NCI-H748 treated with DMSO at 0.1 percent for 48 hours (cell line): Measurements from ENCODE around the gene MSANTD2.

Experiments
- DNase-seq: peaks from one replicate; lab custom pipeline; 2025; lab: John Stamatoyannopoulos, UW

MSANTD2 gene

DNA sequence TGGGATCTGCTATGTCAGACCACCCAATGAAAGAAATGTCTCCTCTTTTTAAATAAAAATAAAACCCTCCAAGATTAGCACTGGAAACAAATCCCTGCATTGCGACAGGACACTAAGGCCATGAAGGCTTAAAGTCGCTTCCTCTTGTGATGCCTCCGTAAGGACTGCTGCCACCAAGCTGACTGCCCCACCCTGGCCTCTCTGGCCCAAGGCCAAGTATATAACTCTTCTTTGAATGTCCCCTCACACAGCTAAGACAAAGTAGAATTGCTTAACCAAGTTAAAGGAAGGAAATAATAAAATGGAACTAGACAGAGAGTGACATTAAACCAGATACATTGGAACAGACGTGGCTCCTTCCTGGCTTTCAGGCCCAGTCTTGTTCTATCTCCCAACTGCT is 68.0 kb downstream of the MSANTD2 start:
- DNase-seq = no peak

DNA sequence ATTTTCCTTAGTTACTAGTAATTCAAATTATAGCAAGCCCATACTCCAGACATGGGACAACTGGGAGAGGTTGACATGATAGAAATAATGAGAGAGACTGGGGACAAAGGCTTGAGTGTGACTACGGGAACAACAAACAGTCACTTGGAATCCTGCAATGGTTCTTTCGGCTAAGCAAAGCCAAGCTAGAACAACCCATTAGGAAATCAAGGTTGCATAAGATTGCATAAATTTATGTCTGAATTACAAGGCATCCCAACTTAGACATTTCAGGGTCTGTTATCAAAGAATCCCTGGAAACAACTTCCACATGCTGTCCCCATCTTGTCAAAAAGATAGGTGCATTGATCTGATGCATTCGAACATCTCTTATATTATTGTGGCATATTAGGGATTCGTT is 70.6 kb downstream of the MSANTD2 start:
- DNase-seq = no peak

DNA sequence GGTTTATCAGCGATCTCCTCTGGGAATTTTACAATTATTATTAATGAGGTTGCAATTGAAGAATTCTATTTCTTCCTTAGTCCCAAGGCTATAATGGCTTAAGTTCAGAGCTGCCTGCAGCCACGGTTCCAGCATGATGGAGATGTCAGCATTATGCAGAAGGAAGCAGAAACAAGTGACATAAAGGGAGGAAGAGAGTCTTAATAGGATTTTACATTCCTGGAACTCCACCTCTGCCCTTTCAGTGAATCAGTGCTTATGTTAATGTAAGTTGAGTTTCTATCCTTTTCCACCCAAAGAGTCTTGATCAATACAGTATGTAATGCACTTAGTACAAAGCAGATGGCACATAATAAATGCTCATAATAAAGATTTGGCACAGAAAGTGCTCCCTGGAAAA is 72.1 kb downstream of the MSANTD2 start:
- no peak for DNase-seq

DNA sequence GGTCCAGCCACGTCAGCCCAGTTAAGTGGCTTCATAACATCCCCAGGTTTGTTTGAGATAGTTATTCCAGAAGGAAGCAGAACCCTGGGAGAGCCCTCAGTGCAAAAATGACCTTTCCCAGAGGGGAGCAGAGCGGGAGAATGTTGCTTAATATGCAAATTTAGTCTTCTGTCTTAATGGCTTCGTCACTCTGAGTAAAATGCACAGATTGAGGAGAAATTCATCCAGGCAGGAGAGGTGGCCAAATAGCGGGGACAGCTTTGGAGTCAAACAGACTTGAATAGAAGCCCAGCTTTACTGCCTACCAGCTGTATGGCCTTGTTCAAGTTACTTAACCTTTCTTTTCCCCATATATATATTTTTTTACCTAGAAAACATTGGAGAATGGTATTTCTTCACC is 72.7 kb downstream of the MSANTD2 start:
- no peak for DNase-seq

DNA sequence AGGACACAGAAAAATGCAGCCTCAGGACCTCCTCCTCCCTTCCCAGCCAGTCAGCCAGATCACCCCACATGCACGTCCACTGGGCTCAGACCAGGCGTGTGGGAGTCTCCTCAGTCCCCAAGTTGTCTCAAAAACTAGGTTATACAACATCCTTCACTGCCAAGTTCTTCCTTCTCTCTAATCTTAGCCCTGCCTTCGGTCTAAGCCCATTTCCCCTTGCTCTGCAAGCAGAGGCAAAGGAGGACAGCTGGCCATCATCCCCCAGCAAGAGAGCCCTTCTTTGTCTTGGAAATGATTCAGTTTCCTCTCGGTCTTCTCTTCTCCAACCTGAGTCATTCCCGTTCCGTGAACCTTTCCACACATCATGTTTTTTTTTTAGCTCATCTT is 74.5 kb downstream of the MSANTD2 start:
- no peak for DNase-seq

DNA sequence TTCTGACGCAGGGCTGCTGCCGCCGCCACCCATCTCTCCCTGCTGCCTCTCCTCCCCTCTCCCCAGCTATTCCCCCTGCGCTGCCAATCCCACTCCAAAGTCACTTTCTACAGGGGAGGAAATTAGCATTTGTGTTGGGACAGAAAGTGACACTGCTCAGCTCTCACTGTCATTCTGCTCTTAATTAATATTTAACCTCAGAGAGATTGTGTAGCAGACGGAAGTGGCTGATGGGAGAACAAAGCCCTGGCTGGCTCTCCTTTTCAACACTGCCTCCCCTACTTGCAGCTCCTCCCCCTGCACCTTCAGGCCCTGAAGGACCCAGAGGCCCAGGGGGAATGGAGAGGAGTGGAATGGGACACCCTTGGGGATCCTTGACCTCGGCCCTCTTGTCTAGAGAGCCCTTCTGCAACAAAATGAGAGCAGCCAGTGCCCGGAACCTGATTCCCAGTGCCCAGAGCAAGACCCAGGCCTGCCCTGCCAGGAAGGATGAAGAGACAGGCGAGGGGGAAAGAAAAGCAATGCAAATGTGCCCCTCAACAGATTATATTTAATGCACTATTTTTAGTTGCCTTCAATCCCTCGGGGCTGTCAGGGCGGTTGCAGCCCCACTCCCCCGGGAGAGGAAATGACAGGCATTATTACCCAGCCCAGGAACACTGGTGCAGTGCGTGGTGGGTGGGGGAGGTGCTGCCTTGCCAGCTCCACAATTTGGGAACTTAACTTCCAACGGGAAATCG is 75.1 kb downstream of the MSANTD2 start:
- no peak for DNase-seq

DNA sequence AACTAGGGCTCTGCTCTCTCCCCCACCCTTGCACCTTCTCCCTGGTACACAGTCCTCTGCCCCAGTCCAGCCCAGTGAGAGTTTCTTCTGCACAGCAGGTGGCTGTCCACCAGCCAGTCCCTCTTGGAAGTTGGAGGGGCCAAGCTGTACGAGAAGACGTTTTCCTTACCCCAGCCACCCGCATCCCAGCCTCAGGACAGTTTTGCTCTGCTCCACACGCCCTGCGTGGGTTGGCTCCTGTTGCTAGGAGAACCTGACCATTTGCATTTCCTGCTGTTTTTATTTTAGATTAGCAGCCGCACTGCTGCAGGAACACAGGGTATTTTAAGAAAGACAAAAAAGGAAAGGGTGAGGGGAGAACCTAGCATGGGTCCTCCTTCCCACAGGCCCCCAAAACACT is 78.0 kb downstream of the MSANTD2 start:
- no peak for DNase-seq

DNA sequence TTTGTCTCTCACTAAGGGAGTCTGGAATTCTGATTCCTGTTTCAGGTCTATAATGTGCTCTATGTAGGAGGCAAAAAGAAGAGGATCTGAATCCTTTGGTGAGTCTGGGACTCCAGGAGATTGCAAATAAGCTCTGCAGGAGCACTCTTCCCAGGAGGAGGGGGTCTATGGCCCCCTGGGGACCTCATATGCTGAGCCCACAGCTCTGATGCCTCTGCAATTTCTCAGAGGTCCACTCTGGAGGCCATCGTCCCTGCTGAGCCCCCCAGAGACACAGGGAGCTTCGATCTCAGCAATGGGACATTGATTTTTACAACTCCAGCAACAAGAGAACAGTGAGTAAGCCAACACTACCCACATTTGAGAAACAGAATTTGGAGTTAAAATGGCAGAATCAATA is 80.7 kb downstream of the MSANTD2 start:
- DNase-seq = no peak

DNA sequence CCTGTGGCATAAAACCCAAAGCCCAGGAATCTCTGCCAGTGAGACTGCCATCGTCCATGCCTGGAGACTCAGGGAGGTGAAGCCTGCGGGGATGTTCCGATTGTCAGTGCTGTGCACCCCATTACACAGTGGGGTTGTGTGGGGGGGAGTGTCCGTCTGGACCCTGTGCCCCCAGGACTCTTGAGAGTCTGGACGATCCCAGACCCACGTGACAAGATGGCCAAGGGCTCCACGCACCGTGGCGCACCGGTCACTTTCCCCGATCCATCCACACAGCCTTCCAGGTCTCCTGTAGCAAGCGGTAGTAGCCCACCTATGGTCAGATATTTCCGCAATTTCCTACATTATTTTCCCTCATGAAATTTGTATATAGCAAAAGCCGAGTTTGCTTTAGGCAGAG is 81.4 kb downstream of the MSANTD2 start:
- DNase-seq = no peak

DNA sequence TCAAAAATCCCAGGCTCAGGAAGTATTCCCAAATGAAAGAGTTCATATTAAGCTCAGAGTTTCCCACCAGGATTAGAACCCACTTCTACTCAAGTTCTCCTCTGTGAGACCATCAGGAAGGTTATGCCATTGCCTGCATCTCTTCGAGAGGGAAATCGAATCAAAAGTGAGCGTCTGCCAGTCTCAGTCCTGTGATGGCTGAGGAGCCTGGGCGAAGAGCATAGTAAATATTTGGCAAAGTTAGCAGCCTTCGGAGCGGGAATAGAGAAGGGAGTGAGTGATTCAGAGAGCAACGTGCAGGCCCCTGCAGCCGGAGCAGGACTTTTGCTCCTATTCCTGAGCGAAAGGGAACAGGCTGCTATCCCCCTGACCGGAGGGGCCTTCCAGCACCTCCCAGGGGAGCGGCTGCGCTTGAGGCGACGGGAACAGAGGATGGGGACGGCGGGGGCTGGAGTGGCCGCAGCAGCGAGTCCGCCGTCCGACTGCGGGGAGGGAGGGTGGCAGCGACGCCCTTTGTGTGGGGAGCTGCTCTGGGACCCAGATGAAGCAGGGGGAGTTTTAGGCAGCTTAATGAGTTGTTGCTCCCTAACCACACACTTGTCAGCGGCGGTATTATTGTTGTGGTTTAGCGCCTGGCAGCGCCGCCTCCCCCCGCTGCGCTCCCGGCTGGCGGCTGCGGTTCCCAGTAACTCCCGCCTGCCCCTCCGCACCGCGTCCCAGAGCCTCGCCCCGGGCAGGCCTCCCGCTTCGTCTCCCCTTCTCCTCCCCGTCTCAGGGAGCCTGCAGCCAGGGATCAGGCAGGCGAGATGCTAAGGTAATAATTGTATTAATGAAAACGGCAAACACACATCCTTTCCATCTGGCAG is 82.2 kb downstream of the MSANTD2 start:
- no peak for DNase-seq

DNA sequence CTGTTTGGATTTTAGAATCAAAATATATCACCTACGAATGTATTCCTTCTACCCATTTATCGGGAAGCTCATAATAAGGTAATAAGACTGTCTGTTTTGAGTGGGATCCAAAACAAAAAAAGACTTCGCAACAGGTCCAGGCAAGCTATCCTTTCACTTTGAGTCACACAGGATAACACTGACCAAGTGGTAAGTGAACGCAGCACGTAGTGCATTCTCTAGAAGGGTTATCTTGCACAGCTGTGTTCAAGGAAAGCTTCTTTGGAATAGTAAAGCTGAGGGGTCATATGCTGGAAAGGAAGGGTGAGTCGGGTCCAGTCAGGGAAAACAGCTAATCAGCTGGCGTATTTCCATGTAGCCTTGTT is 82.8 kb downstream of the MSANTD2 start:
- DNase-seq = no peak

DNA sequence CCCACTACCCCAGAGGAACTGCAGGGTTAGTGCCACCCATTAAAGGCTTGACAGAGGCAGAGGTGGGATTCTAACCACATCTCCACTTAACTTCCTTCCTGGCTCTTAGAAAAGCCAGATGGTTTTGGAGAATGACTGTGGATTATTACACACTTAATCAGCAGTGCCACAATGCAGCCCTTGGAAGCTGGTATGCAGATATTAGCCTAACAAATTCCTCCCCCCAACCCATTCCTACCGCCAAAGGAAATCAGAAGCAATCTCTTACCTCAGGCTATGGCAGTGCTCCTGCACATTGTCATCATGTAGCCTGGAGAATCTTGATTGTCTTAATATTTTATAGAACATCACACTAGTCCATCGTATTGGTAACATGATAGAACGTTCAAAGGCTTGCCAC is 83.6 kb downstream of the MSANTD2 start:
- no peak for DNase-seq
